Subcutaneous adipose tissue (tissue), 4 donors: ENCODE measurements around the gene RAB15. TPM values are rescaled to one million over a fixed set of nuclear protein-coding genes. Genes with fewer than 3 reads are reported as not detected.

Experiments used
- total RNA-seq, 4 donors: library from RNA; depleted of rRNA; stranded (reverse); fragments of >200 nt; gene quantifications; one replicate each; pipeline ENCODE4 v1.1.0, GENCODE V29; 2016
- TF ChIP-seq, protein P1 (sequence below): fragments of 450-650 bp; IDR thresholded peaks from one replicate; pipeline ENCODE4 v1.5.1; 2016; ENCODE audit warnings: low read depth, mild to moderate bottlenecking, control low read depth, antibody characterized with exemption, moderate library complexity

Gene RAB15
- total RNA-seq = 1 to 10 TPM in 1 of 4 donors, under 1 TPM in 3; 0.75 to 1.2 (median 0.93) TPM

GRCh38 chr14:64971943-64972791, at the start of gene RAB15:
Gene RAB15 (minus strand): TSS chr14:64972336. CDS start chr14:64972076, 260 bp downstream.
- TF ChIP-seq, protein P1, sequence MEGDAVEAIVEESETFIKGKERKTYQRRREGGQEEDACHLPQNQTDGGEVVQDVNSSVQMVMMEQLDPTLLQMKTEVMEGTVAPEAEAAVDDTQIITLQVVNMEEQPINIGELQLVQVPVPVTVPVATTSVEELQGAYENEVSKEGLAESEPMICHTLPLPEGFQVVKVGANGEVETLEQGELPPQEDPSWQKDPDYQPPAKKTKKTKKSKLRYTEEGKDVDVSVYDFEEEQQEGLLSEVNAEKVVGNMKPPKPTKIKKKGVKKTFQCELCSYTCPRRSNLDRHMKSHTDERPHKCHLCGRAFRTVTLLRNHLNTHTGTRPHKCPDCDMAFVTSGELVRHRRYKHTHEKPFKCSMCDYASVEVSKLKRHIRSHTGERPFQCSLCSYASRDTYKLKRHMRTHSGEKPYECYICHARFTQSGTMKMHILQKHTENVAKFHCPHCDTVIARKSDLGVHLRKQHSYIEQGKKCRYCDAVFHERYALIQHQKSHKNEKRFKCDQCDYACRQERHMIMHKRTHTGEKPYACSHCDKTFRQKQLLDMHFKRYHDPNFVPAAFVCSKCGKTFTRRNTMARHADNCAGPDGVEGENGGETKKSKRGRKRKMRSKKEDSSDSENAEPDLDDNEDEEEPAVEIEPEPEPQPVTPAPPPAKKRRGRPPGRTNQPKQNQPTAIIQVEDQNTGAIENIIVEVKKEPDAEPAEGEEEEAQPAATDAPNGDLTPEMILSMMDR = no peak

- TF ChIP-seq, protein P1 = no peak
Observed at GRCh38 chr14:65019944-65020566, 47.9 kb upstream of the RAB15 start.

DNA sequence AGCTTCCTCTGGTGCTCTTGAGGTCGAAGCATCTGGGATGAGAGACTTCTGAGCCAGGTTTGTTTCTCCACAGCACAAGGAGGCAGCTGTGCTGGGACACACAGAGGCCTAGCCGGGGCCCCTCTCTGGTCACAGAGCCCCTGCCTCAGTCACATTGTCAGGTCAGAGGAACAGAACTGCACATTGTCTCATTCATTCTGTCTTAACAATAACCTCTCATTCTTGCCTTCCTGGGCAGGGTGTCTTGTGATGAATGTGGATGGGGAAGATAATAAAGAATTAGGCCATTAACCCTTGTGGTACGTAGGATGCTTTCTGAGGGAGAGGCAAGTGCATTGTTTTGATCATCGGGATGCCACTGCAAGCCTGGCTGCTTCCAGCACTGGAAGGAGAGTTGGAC, 44.3 kb upstream of the RAB15 start:
- TF ChIP-seq, protein P1 = no peak

DNA sequence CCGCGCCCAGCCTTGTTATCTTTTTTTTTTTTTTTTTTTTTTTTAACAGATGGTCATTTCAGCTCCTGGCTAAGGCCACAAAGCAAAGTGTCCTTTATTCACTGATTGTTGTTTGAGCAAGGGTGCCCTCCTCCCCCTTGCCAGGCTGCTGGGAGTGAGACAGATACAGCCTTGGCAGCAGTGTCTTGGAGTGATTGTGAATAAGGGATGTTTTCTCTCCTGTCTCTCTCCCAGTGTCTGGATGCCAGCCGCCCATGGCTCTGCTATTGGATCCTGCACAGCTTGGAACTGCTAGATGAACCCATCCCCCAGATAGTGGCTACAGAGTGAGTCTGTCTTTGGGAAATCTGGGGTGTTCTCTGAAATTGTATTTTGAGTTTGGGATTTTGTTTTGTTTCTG, 43.3 kb upstream of the RAB15 start:
- TF ChIP-seq, protein P1 = no peak

GRCh38 chr14:65012353-65012752, 40.2 kb upstream of the RAB15 start:
- TF ChIP-seq, protein P1 = no peak

- TF ChIP-seq, protein P1 = no peak
Observed at GRCh38 chr14:65011538-65011937, 39.4 kb upstream of the RAB15 start.

GRCh38 chr14:65010211-65010931, 38.2 kb upstream of the RAB15 start:
- TF ChIP-seq, protein P1 = no peak
